Caco-2 (cell line): ENCODE data around the gene HRH4. TPM values are rescaled to one million over a fixed set of nuclear protein-coding genes. Genes with fewer than 3 reads are reported as not detected.

ENCODE experiments used
- BruUV-seq: library from RNA; stranded (reverse); fragments of 400-500 nt; replicated peaks from 2 replicates; lab custom pipeline; 2021; lab: Mats Ljungman, UMichigan
- CTCF ChIA-PET: fragments of 300-600 bp; sonication (Branson Sonifier 250); formaldehyde crosslinking; loops from one replicate; lab custom pipeline; 2022; ENCODE audit warnings: antibody characterized with exemption; lab: Charles Lee
- POLR2A ChIA-PET: fragments of 300-600 bp; sonication (Branson Sonifier 250); formaldehyde crosslinking; loops from one replicate; lab custom pipeline; 2022; ENCODE audit warnings: antibody characterized with exemption; lab: Charles Lee
- DNase-seq, 2 experiments: peaks; one replicate each; pipeline versions ENCODE4 v3.0.0 to v3.0.0-alpha.2; 2020 to 2022
- H3K27me3 ChIP-seq: replicated peaks from 2 replicates; pipeline ENCODE4 v1.6.0; 2011; ENCODE audit warnings: low read length; ENCODE audit not compliant: control insufficient read depth, insufficient read depth
- H3K36me3 ChIP-seq: 2 replicates; pipeline ENCODE4 v1.5.1; 2011; ENCODE audit warnings: low read length; ENCODE audit not compliant: control insufficient read depth, insufficient read depth
- H3K4me1 ChIP-seq: fragments of 250-450 bp; sonication (Bioruptor Pico); 2 replicates; pipeline ENCODE4 v1.5.1; 2020; ENCODE audit warnings: mild to moderate bottlenecking
- H3K4me3 ChIP-seq: 2 replicates; pipeline ENCODE4 v1.5.1; 2011; ENCODE audit warnings: low read depth, mild to moderate bottlenecking, control low read depth, low read length
- H3K9me3 ChIP-seq: fragments of 250-450 bp; sonication (Bioruptor Pico); 2 replicates; pipeline ENCODE4 v1.5.1; 2020; ENCODE audit warnings: mild to moderate bottlenecking, moderate library complexity
- H3K27ac Mint-ChIP-seq: one replicate; pipeline ENCODE4 v1.8.0; 2022; ENCODE audit warnings: mixed read lengths; ENCODE audit not compliant: unreplicated experiment
- H3K27me3 Mint-ChIP-seq: one replicate; pipeline ENCODE4 v1.8.0; 2022; ENCODE audit warnings: mixed read lengths; ENCODE audit not compliant: insufficient read depth, unreplicated experiment
- H3K36me3 Mint-ChIP-seq: one replicate; pipeline ENCODE4 v1.8.0; 2022; ENCODE audit warnings: mild to moderate bottlenecking, mixed read lengths; ENCODE audit not compliant: insufficient read depth, unreplicated experiment
- H3K4me1 Mint-ChIP-seq: one replicate; pipeline ENCODE4 v1.8.0; 2022; ENCODE audit warnings: low read depth, mixed read lengths; ENCODE audit not compliant: unreplicated experiment
- H3K4me3 Mint-ChIP-seq: one replicate; pipeline ENCODE4 v1.8.0; 2022; ENCODE audit warnings: mild to moderate bottlenecking, moderate library complexity, mixed read lengths; ENCODE audit not compliant: unreplicated experiment
- H3K9me3 Mint-ChIP-seq: one replicate; pipeline ENCODE4 v1.8.0; 2022; ENCODE audit warnings: mixed read lengths; ENCODE audit not compliant: unreplicated experiment
- CTCF ChIP-seq, 2 experiments: fragments of 200-600 bp in 1 of 2; IDR thresholded peaks; 1 replicate in 1 of 2; 2 replicates in 1 of 2; pipeline versions ENCODE4 v1.5.1 to v1.8.0; 2011 to 2022; ENCODE audit warnings: antibody characterized with exemption in 1 of 2, control low read depth in 1 of 2, inconsistent platforms in 1 of 2, low read depth in 1 of 2, low read length in 1 of 2, mild to moderate bottlenecking in 1 of 2, moderate library complexity in 1 of 2; ENCODE audit not compliant: insufficient read depth in 1 of 2, severe bottlenecking in 1 of 2, unreplicated experiment in 1 of 2
- intact Hi-C: fragments of 100-400 bp; cut with micrococcal nuclease; formaldehyde crosslinking; loops from one replicate; pipeline ENCODE4 v1.10.0; 2022; ENCODE audit not compliant: unreplicated experiment
- total RNA-seq: library from RNA; stranded (reverse); gene quantifications from 2 replicates; pipeline ENCODE4 v1.2.3, GENCODE V29; 2022

Gene HRH4
- total RNA-seq, 1 experiment from 2014 or later = not detected

GRCh38 chr18:24494586-24494985 lies 34.1 kb downstream of the HRH4 start:
- no TSS peak for BruUV-seq
- Mint-ChIP-seq H3K36me3 (no peaks in the 10 kb centered on the region), H3K4me3 (no peak overlapping the region), H3K27me3 (no peaks in the 10 kb centered on the region), H3K27ac (no peak overlapping the region), H3K9me3 (no peaks in the 10 kb centered on the region), H3K4me1 (no peaks in the 10 kb centered on the region)
- TF ChIP-seq CTCF (IDR thresholded peaks at IDR 0.05; ENCODE audit: insufficient read depth in 1 of 2, low read depth in 1 of 2, low read length in 1 of 2, severe bottlenecking in 1 of 2, unreplicated experiment in 1 of 2) = no peak
- ChIA-PET POLR2A (no interaction called here), CTCF (no interaction called here)
- Histone ChIP-seq H3K4me1 (no peaks in the 10 kb centered on the region), H3K36me3 (no peaks in the 10 kb centered on the region), H3K9me3 (no peaks in the 10 kb centered on the region), H3K27me3 (no peaks in the 10 kb centered on the region), H3K4me3 (no peak overlapping the region)
- intact Hi-C loops = no loop called here
- DNase-seq = no peak

GRCh38 chr18:24497031-24497754 lies 36.8 kb downstream of the HRH4 start:
- intact Hi-C loops = no loop called here
- no peaks in the 10 kb centered on the region for H3K36me3 Mint-ChIP-seq
- DNase-seq = no peak
- ChIA-PET POLR2A (no interaction called here), CTCF (no interaction called here)
- H3K4me3 Mint-ChIP-seq = no peak overlapping the region
- H3K27ac Mint-ChIP-seq = no peak overlapping the region
- no peaks in the 10 kb centered on the region for H3K9me3 ChIP-seq
- no peak overlapping the region for H3K4me3 ChIP-seq
- no peaks in the 10 kb centered on the region for H3K27me3 ChIP-seq
- peaks cover 5% of the 10 kb centered on the region; the same call in 1 of the 2 replicates for H3K4me1 ChIP-seq
- peaks cover 7% of the 10 kb centered on the region for H3K4me1 Mint-ChIP-seq
- H3K27me3 Mint-ChIP-seq = no peaks in the 10 kb centered on the region
- no TSS peak for BruUV-seq
- H3K9me3 Mint-ChIP-seq = peaks cover 15% of the 10 kb centered on the region
- no peaks in the 10 kb centered on the region for H3K36me3 ChIP-seq
- TF ChIP-seq CTCF (IDR thresholded peaks at IDR 0.05; ENCODE audit: insufficient read depth in 1 of 2, low read depth in 1 of 2, low read length in 1 of 2, severe bottlenecking in 1 of 2, unreplicated experiment in 1 of 2) = no peak

DNA sequence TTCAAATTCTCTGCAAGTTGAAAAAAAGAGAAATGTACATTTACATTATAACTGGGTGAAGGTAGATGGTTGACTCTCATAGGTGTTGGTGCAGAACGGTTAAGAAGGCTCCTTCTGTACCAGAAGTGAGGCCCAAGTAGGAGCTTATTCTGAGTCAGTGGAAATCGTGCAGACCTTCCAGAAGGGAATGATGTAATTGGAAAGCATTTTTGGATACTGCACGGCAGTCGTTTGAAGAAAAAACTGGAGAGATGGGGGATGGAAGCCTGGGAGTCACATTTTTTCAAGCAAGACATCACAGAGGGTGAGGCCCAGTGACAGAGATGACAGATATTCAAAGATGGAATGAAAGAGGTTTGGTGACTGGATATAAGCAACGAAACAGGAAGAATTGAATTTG lies 39.4 kb downstream of the HRH4 start:
- Mint-ChIP-seq H3K4me1 (peaks cover 13% of the 10 kb centered on the region), H3K4me3 (no peak overlapping the region), H3K27me3 (no peaks in the 10 kb centered on the region), H3K27ac (no peak overlapping the region), H3K9me3 (peaks cover 15% of the 10 kb centered on the region), H3K36me3 (no peaks in the 10 kb centered on the region)
- Histone ChIP-seq H3K4me3 (no peak overlapping the region), H3K27me3 (no peaks in the 10 kb centered on the region), H3K9me3 (no peaks in the 10 kb centered on the region), H3K4me1 (peaks cover 13% of the 10 kb centered on the region), H3K36me3 (no peaks in the 10 kb centered on the region)
- intact Hi-C loops = no loop called here
- no peak for DNase-seq
- ChIA-PET POLR2A (no interaction called here), CTCF (interaction anchor here (1.6 kb wide), 1 partner anchor 11 kb away, joined by 9 read pairs; no protein-coding TSS in a partner anchor)
- BruUV-seq = no TSS peak
- no peak for TF ChIP-seq CTCF (IDR thresholded peaks at IDR 0.05; ENCODE audit: insufficient read depth in 1 of 2, low read depth in 1 of 2, low read length in 1 of 2, severe bottlenecking in 1 of 2, unreplicated experiment in 1 of 2)
